Spleen (tissue), 11 donors: ENCODE data around the gene PLAC1. TPM values are rescaled to one million over a fixed set of nuclear protein-coding genes. Genes with fewer than 3 reads are reported as not detected.

Experiments used
- DNase-seq: peaks from one replicate; pipeline ENCODE4 v3.0.0-alpha.2; 2020
- H3K27ac ChIP-seq, 8 donors: fragments of 200-600 bp; sonication (generic) in 7 of 8; 1 replicate in 4 of 8; 2 replicates in 4 of 8; pipeline versions ENCODE4 v1.5.0 to v1.8.0; 2016 to 2021; ENCODE audit warnings: inconsistent platforms in 4 of 8, mild to moderate bottlenecking in 4 of 8, moderate library complexity in 1 of 8
- H3K27me3 ChIP-seq, 7 donors: fragments of 200-600 bp; sonication (generic) in 6 of 7; replicated peaks in 1 of 7; 1 replicate in 4 of 7; 2 replicates in 3 of 7; pipeline versions ENCODE4 v1.5.0 to v1.8.0; 2016 to 2021; ENCODE audit warnings: inconsistent platforms in 3 of 7, mild to moderate bottlenecking in 1 of 7
- H3K36me3 ChIP-seq, 6 donors: fragments of 200-600 bp; sonication (generic) in 5 of 6; 1 replicate in 4 of 6; 2 replicates in 2 of 6; pipeline versions ENCODE4 v1.5.0 to v1.8.0; 2016 to 2021; ENCODE audit warnings: inconsistent platforms in 2 of 6
- H3K4me1 ChIP-seq, 6 donors: fragments of 200-600 bp; sonication (generic) in 5 of 6; 1 replicate in 3 of 6; 2 replicates in 3 of 6; pipeline versions ENCODE4 v1.5.0 to v1.8.0; 2016 to 2021; ENCODE audit warnings: inconsistent platforms in 3 of 6
- H3K4me3 ChIP-seq, 8 donors: fragments of 200-600 bp; sonication (generic) in 7 of 8; 1 replicate in 4 of 8; 2 replicates in 4 of 8; pipeline versions ENCODE4 v1.5.0 to v1.8.0; 2016 to 2021; ENCODE audit warnings: inconsistent platforms in 4 of 8, mild to moderate bottlenecking in 4 of 8, moderate library complexity in 2 of 8
- H3K9me3 ChIP-seq, 8 donors: fragments of 200-600 bp; sonication (generic) in 7 of 8; 1 replicate in 4 of 8; 2 replicates in 4 of 8; pipeline versions ENCODE4 v1.5.0 to v1.8.0; 2016 to 2021; ENCODE audit warnings: inconsistent platforms in 4 of 8
- CTCF ChIP-seq, 11 experiments: fragments of 200-600 bp in 7 of 11; fragments of 450-650 bp in 4 of 11; sonication (generic) in 4 of 11; IDR thresholded peaks in 8 of 11; conservative IDR thresholded peaks in 3 of 11; 1 replicate in 7 of 11; 2 replicates in 4 of 11; pipeline versions ENCODE4 v1.4.0 to v1.8.0; 2016 to 2021; ENCODE audit warnings: antibody characterized with exemption in 11 of 11, inconsistent platforms in 4 of 11, mild to moderate bottlenecking in 1 of 11
- POLR2A ChIP-seq, 3 donors: fragments of 450-650 bp; IDR thresholded peaks; one replicate each; pipeline ENCODE4 v1.5.1; 2017; ENCODE audit warnings: antibody characterized with exemption in 3 of 3, mild to moderate bottlenecking in 1 of 3
- POLR2AphosphoS5 ChIP-seq, 3 donors: sonication (generic); formaldehyde crosslinking; IDR thresholded peaks; one replicate each; pipeline ENCODE4 v1.5.1; 2017; ENCODE audit warnings: antibody characterized with exemption in 3 of 3
- WGBS, 5 donors: extraction: QIAGEN DNeasy Blood & Tissue Kit in 3 of 5; methylation state at CpG; one replicate each; pipeline versions ENCODE4 v1.1.5 to v1.1.7; 2013 to 2018; 5-methylcytosine and 5-hydroxymethylcytosine counted together
- intact Hi-C: fragments of 100-400 bp; cut with DNase I; formaldehyde crosslinking; loops from one replicate; pipeline ENCODE4 v1.15.0; 2023; ENCODE audit warnings: low total_unique reads
- polyA plus RNA-seq, 3 donors: library from polyadenylated mRNA; stranded (reverse); fragments of 200-250 nt; gene quantifications; one replicate each; pipeline ENCODE4 v1.2.1, GENCODE V29; 2013
- total RNA-seq, 7 donors: library from RNA; depleted of rRNA in 3 of 7; stranded (reverse); fragments of >200 nt in 3 of 7; fragmentation: NEBNext Ultra II Directional in 4 of 7; extraction: Animal tissue kit (Norgen Biotek cat#: 25700) in 4 of 7; gene quantifications; one replicate each; pipeline versions ENCODE4 v1.1.0 to v1.2.1, GENCODE V29; 2016 to 2021
- donor health status: healthy with polysubstance abuse.
- donor health status: DM: no; HTN: no; CAD: no; lungs with moderate emphysema.
- donor health status: DM: no; HTN: no; CAD: no.
- donor health status: Bipolar disorder and iron deficiency.
- donor health status: healthy.
- donor health status: DM: no; HTN: no; CAD: no.
- donor health status: DM: yes; HTN: yes; CAD: no.

Gene PLAC1
- total and polyA plus RNA-seq, 10 donors: not detected

GRCh38 chrX:134684956-134685355 lies 26.7 kb upstream of the PLAC1 start:
- H3K36me3 ChIP-seq: no peaks in the 10 kb centered on the region
- 50 to 100% (median 92%) methylated on average over 1 of the region's 1 CpG for WGBS, 5 donors
- no peak overlapping the region for H3K27ac ChIP-seq
- no peaks in the 10 kb centered on the region for H3K9me3 ChIP-seq
- no peak for DNase-seq
- no peaks in the 10 kb centered on the region for H3K27me3 ChIP-seq
- no peaks in the 10 kb centered on the region for H3K4me1 ChIP-seq
- no peak overlapping the region for H3K4me3 ChIP-seq
- no peak for TF ChIP-seq POLR2AphosphoS5 (IDR thresholded peaks at IDR 0.05)
- no peak for TF ChIP-seq CTCF (IDR thresholded peaks at IDR 0.05 in 8 of 11, conservative IDR thresholded peaks at IDR 0.05 in 3 of 11)
- no peak for TF ChIP-seq POLR2A (IDR thresholded peaks at IDR 0.05)
- intact Hi-C loops: no loop called here

- Histone ChIP-seq H3K4me3 (no peak overlapping the region), H3K9me3 (no peaks in the 10 kb centered on the region), H3K36me3 (no peaks in the 10 kb centered on the region), H3K27me3 (no peaks in the 10 kb centered on the region), H3K4me1 (no peaks in the 10 kb centered on the region), H3K27ac (no peak overlapping the region)
- no peak for DNase-seq
- intact Hi-C loops: no loop called here
- TF ChIP-seq CTCF (IDR thresholded peaks at IDR 0.05 in 8 of 11, conservative IDR thresholded peaks at IDR 0.05 in 3 of 11): no peak
- TF ChIP-seq POLR2A (IDR thresholded peaks at IDR 0.05): no peak
- no peak for TF ChIP-seq POLR2AphosphoS5 (IDR thresholded peaks at IDR 0.05)
- WGBS, 5 donors: 60 to 88% (median 79%) methylated on average over 3 of the region's 3 CpGs
These were observed 25.2 kb upstream of the PLAC1 start for GRCh38 chrX:134683351-134684005.

- DNase-seq: no peak
- 83 to 89% (median 88%) methylated on average over 4 of the region's 4 CpGs for WGBS, 5 donors
- intact Hi-C loops: no loop called here
- H3K4me3 ChIP-seq: no peak overlapping the region
- TF ChIP-seq POLR2A (IDR thresholded peaks at IDR 0.05) (no peak), CTCF (IDR thresholded peaks at IDR 0.05 in 8 of 11, conservative IDR thresholded peaks at IDR 0.05 in 3 of 11) (no peak), POLR2AphosphoS5 (IDR thresholded peaks at IDR 0.05) (no peak)
- no peaks in the 10 kb centered on the region for H3K9me3 ChIP-seq
- H3K4me1 ChIP-seq: no peaks in the 10 kb centered on the region
- peaks cover 0 to 3% (median 0%) of the 10 kb centered on the region in 7 donors for H3K27me3 ChIP-seq
- H3K36me3 ChIP-seq: no peaks in the 10 kb centered on the region
- H3K27ac ChIP-seq: no peak overlapping the region
These were observed 23.8 kb upstream of the PLAC1 start for GRCh38 chrX:134682081-134682480.

- TF ChIP-seq CTCF (IDR thresholded peaks at IDR 0.05 in 8 of 11, conservative IDR thresholded peaks at IDR 0.05 in 3 of 11) (no peak), POLR2A (IDR thresholded peaks at IDR 0.05) (no peak), POLR2AphosphoS5 (IDR thresholded peaks at IDR 0.05) (no peak)
- Histone ChIP-seq H3K9me3 (no peaks in the 10 kb centered on the region), H3K4me1 (no peaks in the 10 kb centered on the region), H3K36me3 (no peaks in the 10 kb centered on the region), H3K27ac (no peak overlapping the region), H3K4me3 (no peak overlapping the region), H3K27me3 (peaks cover 0 to 6% (median 0%) of the 10 kb centered on the region in 7 donors)
- 63 to 75% (median 68%) methylated on average over 2 to 3 of the region's 3 CpGs for WGBS, 5 donors
- intact Hi-C loops: no loop called here
- DNase-seq: no peak
These were observed 21.4 kb upstream of the PLAC1 start for GRCh38 chrX:134679644-134680043.
